SK-N-SH treated with all-trans-retinoic acid at 6 μM for 48 hours (cell line): ENCODE results near the gene RTP4.

Experiments used
- BACH2 ChIP-seq: fragments of 250-450 bp; sonication (Bioruptor Pico); IDR thresholded peaks from 2 replicates; pipeline ENCODE4 v1.9.0; 2021; ENCODE audit warnings: mild to moderate bottlenecking, borderline replicate concordance
- CREB5 ChIP-seq: fragments of 250-450 bp; sonication (Bioruptor Pico); IDR thresholded peaks from 2 replicates; pipeline ENCODE4 v1.5.1; 2020; ENCODE audit warnings: low read depth, mild to moderate bottlenecking, moderate library complexity
- CSDC2 ChIP-seq: fragments of 250-450 bp; sonication (Bioruptor Pico); IDR thresholded peaks from 2 replicates; pipeline ENCODE4 v1.5.0; 2020; ENCODE audit warnings: mild to moderate bottlenecking, moderate library complexity
- GLIS3 ChIP-seq: fragments of 250-450 bp; sonication (Bioruptor Pico); IDR thresholded peaks from 2 replicates; pipeline ENCODE4 v1.5.0; 2020; ENCODE audit warnings: mild to moderate bottlenecking, moderate library complexity
- POU6F1 ChIP-seq: fragments of 250-450 bp; sonication (Bioruptor Pico); IDR thresholded peaks from 2 replicates; pipeline ENCODE4 v1.8.0; 2021; ENCODE audit warnings: low read depth, mild to moderate bottlenecking, moderate library complexity, borderline replicate concordance
- ZFP30 ChIP-seq: fragments of 450-650 bp; formaldehyde crosslinking; IDR thresholded peaks from 2 replicates; pipeline ENCODE4 v1.5.0; 2022; ENCODE audit warnings: mild to moderate bottlenecking, moderate library complexity
- ZNF8 ChIP-seq: fragments of 450-650 bp; formaldehyde crosslinking; IDR thresholded peaks from 2 replicates; pipeline ENCODE4 v1.5.0; 2020; ENCODE audit warnings: mild to moderate bottlenecking, moderate library complexity

- no peak for TF ChIP-seq ZFP30 (CRISPR knock-in tag)
- TF ChIP-seq ZNF8 (CRISPR knock-in tag) = no peak
- no peak for TF ChIP-seq CSDC2 (CRISPR knock-in tag)
- TF ChIP-seq BACH2 (CRISPR knock-in tag) = no peak
- TF ChIP-seq CREB5 (CRISPR knock-in tag) = no peak
- no peak for TF ChIP-seq GLIS3
- TF ChIP-seq POU6F1 (CRISPR knock-in tag) = no peak
Measured at GRCh38 chr3:187336322-187336721, 31.9 kb upstream of the RTP4 start.
